GM18870 (cell line): ENCODE measurements around the gene PDX1.

Experiments used
- ATAC-seq: cut with Tn5 transposase; IDR thresholded peaks from one replicate; pipeline ENCODE4 v1.9.1; 2021; ENCODE audit warnings: moderate library complexity; ENCODE audit not compliant: unreplicated experiment

PDX1 gene

GRCh38 chr13:27921961-27922882 is 2.4 kb downstream of the PDX1 start:
- no peak for ATAC-seq

- ATAC-seq = no peak
Observed at GRCh38 chr13:27922883-27923612, 3.2 kb downstream of the PDX1 start.

GRCh38 chr13:27923794-27924528 is 4.2 kb downstream of the PDX1 start:
- ATAC-seq = no peak

GRCh38 chr13:27924529-27925141 is 4.8 kb downstream of the PDX1 start:
- no peak for ATAC-seq

- no peak for ATAC-seq
Observed at GRCh38 chr13:27925220-27925991, 5.6 kb downstream of the PDX1 start.

GRCh38 chr13:27926644-27927434 is 7.0 kb downstream of the PDX1 start:
- ATAC-seq = no peak

- ATAC-seq = no peak
Observed at GRCh38 chr13:27927444-27928352, 7.9 kb downstream of the PDX1 start.

GRCh38 chr13:27928353-27928804 is 8.6 kb downstream of the PDX1 start:
- ATAC-seq = no peak

GRCh38 chr13:27928805-27929753 is 9.3 kb downstream of the PDX1 start:
- ATAC-seq = no peak

GRCh38 chr13:27929868-27930267 is 10.1 kb downstream of the PDX1 start:
- ATAC-seq = no peak

- no peak for ATAC-seq
Observed at GRCh38 chr13:27933118-27933517, 13.3 kb downstream of the PDX1 start.

- no peak for ATAC-seq
Observed at GRCh38 chr13:27933580-27934328, 14.0 kb downstream of the PDX1 start.

GRCh38 chr13:27942972-27943371 is 23.2 kb downstream of the PDX1 start:
- ATAC-seq = no peak

GRCh38 chr13:27952876-27953675 is 33.3 kb downstream of the PDX1 start:
- peak; percentile 30 for ATAC-seq

GRCh38 chr13:27953676-27954405 is 34.0 kb downstream of the PDX1 start:
- peak; percentile 53 for ATAC-seq
